ENCODE measurements around the gene MACROD2.
"Not testable (repeated sequence)": the region's sequence is repeated elsewhere in the genome, so short reads cannot be mapped to it uniquely, and the experiment has no call there.

Gene MACROD2

DNA sequence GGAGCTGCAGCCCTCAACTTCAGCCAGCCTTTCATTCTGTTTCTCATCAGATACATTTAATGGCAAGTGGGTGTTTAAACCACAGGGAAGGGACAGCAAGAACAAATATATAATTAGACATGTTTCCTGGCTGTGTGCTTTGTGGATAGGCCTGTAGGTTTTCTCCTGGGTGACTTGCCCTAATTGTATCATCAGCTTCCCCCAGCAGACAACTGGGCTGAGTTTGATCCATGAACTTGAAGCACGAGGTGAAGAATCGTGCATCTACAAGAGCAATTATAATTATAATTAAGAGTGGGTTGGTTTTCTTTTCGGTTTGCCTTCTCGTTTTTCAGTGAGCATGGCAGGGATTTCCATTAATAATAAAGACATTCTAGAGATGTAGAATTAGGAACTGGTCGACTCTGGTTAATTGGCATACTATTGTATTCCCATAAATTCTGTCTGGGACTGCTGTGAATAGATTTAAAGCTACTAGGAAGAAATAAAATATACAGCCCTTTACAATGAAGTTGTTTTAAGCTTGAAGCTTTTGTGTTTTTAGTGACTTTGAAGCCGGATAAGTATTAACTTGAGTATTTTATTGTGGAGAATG lies 1525.7 kb downstream of the MACROD2 start:
- no peak for DNase-seq

DNA sequence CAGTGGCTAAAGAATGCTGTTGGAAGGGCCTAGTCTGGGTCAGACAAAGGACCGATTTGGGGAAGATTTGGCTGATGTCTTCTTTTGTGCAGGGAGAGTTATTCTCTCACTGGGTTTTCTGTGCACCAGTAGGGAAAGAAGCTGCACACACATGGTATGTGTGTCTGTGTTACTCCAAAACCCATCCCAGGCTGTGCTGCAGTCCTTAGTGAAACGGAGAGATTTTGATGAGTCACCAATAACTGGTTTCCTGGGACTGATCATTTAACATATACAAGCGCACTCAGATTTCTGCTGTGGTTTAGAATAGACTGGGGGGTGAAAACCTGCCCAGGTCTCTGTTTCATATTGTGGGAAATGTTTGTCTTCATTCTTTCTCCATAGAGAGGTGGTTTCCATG lies 1528.1 kb downstream of the MACROD2 start:
- DNase-seq = no peak

DNA sequence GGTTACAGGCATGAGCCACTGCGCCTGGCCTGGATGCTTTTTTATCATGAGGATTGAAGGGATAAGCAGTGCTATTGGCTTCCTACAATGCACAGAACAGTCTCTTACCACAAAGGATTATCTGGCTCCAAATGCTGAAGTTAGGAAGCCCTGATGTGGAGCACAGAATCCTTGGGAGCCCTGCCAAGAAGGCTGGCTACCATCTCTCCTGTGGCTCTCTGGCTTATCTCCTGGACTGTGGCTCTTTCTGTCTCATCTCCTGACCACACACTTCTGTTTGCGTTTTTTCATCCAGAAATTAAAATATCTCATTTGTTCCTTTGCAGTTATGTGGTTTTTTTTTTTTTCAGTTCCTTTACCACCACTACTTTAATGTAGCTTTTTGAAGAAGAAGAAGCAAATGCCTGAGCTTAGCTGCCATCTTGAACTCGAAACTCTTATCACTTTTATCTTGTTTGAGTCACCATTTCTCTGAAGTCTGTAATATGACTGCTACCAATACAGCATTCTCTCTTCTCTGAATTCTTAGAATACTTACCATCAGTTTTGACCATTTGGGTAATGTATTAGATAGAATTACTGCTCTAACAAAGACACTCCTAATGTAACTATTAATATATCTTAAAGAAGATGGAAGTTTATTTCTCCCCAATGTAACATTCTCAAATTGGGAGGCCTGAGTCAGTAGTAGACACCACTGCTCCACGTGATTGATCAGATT lies 1533.2 kb downstream of the MACROD2 start:
- DNase-seq = no peak

DNA sequence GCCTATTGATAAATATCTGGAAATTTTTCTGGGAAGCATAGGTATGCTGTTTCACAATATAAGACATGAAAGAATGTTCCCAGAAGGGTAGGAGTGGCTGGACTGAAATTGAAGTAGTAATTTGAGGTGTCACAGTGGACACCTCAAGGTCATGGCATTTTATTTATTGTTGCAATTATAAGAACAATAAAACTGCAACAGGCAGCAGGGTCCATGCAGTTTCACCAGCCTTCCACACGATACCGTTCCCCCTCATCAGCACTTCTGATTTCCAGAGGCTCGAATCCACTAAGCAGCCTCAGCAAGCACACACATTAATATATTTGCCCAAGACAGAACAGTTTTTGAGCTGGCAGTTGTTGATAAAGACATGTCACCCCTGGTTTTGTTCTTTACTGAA lies 1540.5 kb downstream of the MACROD2 start:
- no peak for DNase-seq

GRCh38 chr20:15537200-15537599 lies 1541.9 kb downstream of the MACROD2 start:
- DNase-seq = not testable (repeated sequence)

DNA sequence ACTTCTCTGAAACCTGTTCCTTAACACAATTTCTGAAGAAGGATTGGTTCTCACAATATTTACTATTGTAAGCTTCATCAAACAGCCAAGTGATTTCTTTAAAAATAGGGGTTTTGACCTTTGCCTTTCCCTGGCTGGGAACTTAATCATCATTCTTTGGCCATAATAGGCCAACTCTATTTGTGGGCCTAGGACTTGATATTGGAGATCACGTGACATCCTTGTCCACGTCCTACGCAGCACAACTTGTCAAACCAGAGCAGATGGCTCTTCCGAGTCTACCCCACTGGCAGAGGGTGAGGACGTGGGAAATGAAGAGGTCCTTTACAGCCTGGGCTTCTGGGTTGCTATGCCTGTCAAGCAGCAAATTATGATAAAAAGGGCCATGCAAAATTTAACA lies 1547.3 kb downstream of the MACROD2 start:
- no peak for DNase-seq

DNA sequence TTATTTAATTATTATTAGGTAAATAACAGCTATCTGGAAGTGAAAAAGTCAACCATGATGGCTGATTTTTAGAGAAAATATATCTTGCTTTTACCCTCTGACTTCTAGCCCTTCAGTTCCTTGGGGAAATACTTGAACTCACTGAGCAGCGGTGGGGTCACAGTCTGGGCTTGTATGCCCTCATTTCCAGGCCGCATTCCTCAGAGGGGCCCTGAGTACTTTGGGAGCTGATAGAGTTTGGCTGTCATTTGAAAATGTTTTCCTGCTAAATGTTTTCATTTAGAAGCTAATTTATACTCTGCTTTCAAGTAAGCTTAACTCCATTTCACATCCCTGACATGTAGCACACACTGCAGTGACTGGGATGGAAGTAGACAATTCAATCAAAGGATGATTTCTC lies 1549.4 kb downstream of the MACROD2 start:
- DNase-seq = no peak

DNA sequence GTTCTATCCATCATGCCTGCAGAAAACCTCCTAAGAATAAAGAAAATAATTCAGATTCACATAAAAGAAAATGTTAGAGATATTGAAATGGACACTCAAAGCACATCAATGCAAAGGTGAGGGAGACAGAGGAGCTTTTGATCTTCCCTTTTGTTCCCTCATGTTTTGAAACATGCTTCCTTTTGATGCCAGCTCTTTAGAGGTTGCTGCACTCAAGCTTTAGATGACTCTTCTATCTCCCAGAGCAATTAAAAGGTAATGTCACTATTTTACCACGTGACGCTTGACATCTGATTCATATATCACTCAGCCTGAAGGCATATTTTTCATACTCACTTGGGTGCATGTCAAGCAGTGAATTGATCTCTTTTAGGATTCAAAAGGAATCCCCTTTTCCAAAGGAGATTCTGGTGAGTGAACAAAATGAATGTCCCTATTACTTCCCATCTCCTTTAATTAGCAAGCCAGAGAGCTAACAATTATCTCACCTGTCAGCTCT lies 1551.3 kb downstream of the MACROD2 start:
- no peak for DNase-seq

GRCh38 chr20:15547119-15547518 lies 1551.8 kb downstream of the MACROD2 start:
- DNase-seq = no peak

DNA sequence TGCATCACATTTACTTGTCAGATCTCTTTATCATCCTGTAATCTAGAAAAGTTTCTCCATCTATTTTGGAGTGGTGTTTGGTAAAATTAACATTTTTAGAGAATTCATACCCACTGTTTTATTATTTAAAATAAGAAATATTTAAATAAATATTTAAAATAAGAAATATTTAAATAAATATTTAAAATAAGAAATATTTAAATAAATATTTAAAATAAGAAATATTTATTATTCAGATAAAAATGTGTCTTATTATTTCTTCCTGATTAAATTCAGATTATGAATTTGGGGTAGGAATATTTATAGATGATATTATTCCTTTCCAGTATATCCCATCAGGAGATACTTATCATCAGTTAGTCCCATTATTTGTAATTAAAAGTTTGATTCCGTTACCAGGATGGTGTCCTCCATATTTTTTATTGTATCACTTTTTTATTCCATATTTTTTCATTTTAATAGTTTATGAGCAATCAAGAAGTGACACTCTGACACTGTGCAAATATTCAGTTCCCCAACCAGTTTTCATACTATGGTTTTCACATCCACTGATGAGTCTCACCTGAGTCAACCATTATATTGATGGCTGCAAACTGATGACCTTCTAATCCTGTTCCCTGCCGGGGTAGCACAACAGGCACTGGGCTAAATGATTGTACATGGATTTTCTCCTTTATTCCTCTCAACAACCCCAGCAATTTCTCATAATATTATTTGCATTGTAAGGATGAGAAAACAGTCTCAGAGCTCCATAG lies 1555.0 kb downstream of the MACROD2 start:
- no peak for DNase-seq

GRCh38 chr20:15555913-15556312 lies 1560.6 kb downstream of the MACROD2 start:
- no peak for DNase-seq

DNA sequence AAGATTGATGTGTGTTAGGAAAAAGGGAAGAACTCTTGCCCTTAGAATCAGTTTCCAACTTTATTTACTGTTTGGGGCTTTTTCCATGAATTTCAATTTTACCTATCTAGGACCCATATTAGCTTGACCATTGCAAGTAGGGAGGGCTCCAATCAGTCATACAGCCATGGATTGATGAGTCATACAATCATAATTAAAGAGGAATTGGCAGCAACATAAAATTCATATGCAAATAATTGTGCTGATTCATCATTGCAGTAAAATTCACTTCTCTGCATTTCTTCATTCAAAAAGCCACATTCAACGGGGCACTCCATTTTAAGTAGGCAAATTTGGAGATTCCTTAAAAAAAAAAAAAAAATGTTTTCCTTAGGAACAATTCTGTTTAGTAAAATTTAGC lies 1561.6 kb downstream of the MACROD2 start:
- DNase-seq = no peak

- DNase-seq = no peak
These were observed 1565.8 kb downstream of the MACROD2 start for GRCh38 chr20:15561070-15561569.

DNA sequence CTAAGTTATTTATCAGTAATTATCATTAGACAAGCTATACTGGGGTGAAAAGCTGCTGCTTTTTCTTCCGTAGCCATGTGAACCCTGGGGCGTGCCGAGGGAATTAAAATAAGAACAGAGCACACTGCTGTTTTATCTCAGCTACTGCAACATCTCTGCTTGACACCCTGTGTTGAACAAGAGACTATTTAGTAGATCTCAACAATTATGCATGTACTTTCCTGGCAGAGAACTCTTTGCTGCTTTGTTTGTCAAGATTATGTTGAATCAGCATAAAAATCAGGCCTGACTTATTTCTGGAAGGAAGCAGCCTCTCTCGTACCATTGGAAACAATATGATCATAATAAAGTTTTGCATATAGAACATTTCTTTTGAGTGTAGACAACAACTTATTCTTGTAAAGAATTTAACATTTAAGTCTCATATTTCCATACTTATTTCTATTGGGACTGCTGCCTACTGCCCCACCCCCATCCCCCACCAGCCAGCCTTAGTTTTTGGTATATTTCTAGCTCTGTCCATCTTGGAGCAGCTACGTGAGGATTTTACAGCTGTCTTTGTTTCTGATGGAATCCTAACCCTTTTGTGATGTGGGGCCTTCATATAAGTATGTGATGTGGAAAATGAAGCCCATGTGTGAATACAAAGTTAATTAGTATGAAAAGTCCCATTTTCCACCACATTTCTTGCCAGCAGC lies 1566.5 kb downstream of the MACROD2 start:
- no peak for DNase-seq

GRCh38 chr20:15563836-15564235 lies 1568.5 kb downstream of the MACROD2 start:
- no peak for DNase-seq

- no peak for DNase-seq
These were observed 1569.7 kb downstream of the MACROD2 start for GRCh38 chr20:15564981-15565380.

GRCh38 chr20:15565786-15566185 lies 1570.5 kb downstream of the MACROD2 start:
- DNase-seq = no peak

DNA sequence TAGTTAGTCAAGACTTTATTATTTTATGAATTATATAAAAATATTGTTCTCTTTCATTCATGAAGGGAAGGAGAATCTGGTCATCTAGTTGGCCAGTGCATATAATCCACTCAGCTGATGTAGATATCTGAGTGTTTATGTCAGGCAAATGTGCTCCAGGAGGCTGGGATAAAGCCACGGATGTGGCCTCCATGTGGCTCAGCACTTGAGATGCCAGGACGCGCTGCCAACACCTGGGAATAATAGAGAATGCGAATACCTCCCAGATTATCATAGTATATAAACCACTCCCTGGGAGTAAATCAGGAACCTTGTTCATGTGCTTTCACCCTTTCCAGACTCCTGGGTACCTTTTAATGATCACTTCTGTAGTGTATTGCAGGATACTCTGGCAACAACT lies 1571.9 kb downstream of the MACROD2 start:
- no peak for DNase-seq

DNA sequence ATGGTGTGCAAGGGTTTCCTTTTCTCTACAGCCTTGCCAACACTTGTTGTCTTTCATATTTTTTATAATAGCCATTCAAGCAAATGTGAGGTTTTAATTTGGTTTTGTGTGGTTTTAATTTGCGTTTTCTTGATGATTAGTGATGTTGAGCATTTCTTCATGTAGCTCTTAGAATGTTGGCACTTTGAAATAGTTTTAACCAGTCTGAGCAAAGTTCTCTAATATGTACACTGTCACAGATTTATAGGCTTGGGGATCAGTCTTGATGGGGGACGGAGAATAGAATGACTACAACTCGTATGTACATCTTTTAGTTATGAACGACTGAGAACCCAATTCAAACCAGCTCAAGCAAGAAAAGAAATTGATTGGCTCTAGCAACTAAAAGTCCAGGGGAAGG lies 1574.8 kb downstream of the MACROD2 start:
- DNase-seq = no peak

GRCh38 chr20:15571056-15571455 lies 1575.7 kb downstream of the MACROD2 start:
- DNase-seq = no peak

- DNase-seq = no peak
These were observed 1579.9 kb downstream of the MACROD2 start for GRCh38 chr20:15575255-15575654.

GRCh38 chr20:15576411-15576810 lies 1581.1 kb downstream of the MACROD2 start:
- DNase-seq = no peak

DNA sequence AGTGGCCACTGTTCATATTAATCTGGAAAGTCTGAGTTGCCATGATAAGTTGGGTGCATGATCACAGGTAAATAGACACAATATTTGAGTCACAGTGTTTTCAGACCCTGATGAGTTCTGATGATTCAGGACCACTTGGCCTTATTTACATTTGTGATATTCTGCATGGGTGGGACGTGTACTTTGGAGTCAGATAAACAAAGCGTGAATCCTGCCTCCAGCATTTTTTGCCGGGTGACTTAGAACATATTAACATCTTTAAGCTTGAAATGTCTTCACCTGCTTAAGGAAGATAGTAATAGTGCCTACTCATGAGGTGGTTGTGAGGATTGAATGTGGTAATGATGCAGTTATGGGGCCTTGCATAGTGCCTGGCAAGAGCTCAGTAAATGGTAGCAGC lies 1582.8 kb downstream of the MACROD2 start:
- no peak for DNase-seq
